T-cell (primary cell): ENCODE results near the gene FOXR1. TPM values are rescaled to one million over a fixed set of nuclear protein-coding genes. Genes with fewer than 3 reads are reported as not detected.
"Not testable (repeated sequence)": the region's sequence is repeated elsewhere in the genome, so short reads cannot be mapped to it uniquely, and the experiment has no call there.

Source experiments
- ATAC-seq, 4 experiments: fragments of 200-7000 bp in 3 of 4; fragments of 150-1000 bp in 1 of 4; cut with Tn5 transposase; replicated peaks in 1 of 4; 1 replicate in 3 of 4; 2 replicates in 1 of 4; pipeline ENCODE4 v1.10.0; 2021; ENCODE audit warnings: moderate library complexity in 3 of 4, mild to moderate bottlenecking in 2 of 4, moderate number of reproducible peaks in 1 of 4
- CTCF ChIA-PET, 2 donors: fragments of 300-600 bp; sonication (Branson Sonifier 250); formaldehyde crosslinking; loops; one replicate each; lab custom pipeline; 2022; ENCODE audit warnings: antibody characterized with exemption in 2 of 2; lab: Charles Lee
- POLR2A ChIA-PET, 2 donors: fragments of 300-600 bp; sonication (Branson Sonifier 250); formaldehyde crosslinking; loops; one replicate each; lab custom pipeline; 2022; ENCODE audit warnings: antibody characterized with exemption in 2 of 2; lab: Charles Lee
- DNase-seq, 35 experiments: peaks; one replicate each; pipeline versions ENCODE4 v3.0.0 to v3.0.0-alpha.2; 2013 to 2023
- H3K27ac ChIP-seq: one replicate; pipeline ENCODE4 v1.5.1; 2013; ENCODE audit warnings: low read length
- H3K27me3 ChIP-seq, 2 experiments: replicated peaks in 1 of 2; 1 replicate in 1 of 2; 2 replicates in 1 of 2; pipeline versions ENCODE4 v1.6.1 to v1.7.0; 2013; ENCODE audit warnings: low read length in 1 of 2, mixed read lengths in 1 of 2; ENCODE audit not compliant: control insufficient read depth in 2 of 2, insufficient read depth in 2 of 2; ENCODE audit errors: extremely low read depth in 1 of 2
- H3K36me3 ChIP-seq, 2 donors: 1 replicate in 1 of 2; 2 replicates in 1 of 2; pipeline versions ENCODE4 v1.6.1 to v1.7.0; 2013; ENCODE audit warnings: low read length in 1 of 2; ENCODE audit not compliant: control insufficient read depth in 2 of 2, insufficient read depth in 1 of 2; ENCODE audit errors: extremely low read depth in 1 of 2
- H3K4me1 ChIP-seq, 2 experiments: 1 replicate in 1 of 2; 2 replicates in 1 of 2; pipeline versions ENCODE4 v1.6.1 to v1.7.0; 2013; ENCODE audit warnings: low read length in 2 of 2, mixed read lengths in 1 of 2; ENCODE audit not compliant: insufficient read depth in 2 of 2, control insufficient read depth in 1 of 2; ENCODE audit errors: extremely low read depth in 1 of 2
- H3K4me3 ChIP-seq, 2 donors: 1 replicate in 1 of 2; 2 replicates in 1 of 2; pipeline versions ENCODE4 v1.5.1 to v1.7.0; 2013; ENCODE audit warnings: mild to moderate bottlenecking in 2 of 2, low read length in 1 of 2, moderate library complexity in 1 of 2; ENCODE audit not compliant: control insufficient read depth in 1 of 2; ENCODE audit errors: extremely low read depth in 1 of 2
- H3K9me3 ChIP-seq: 2 replicates; pipeline ENCODE4 v1.7.0; 2013
- H3K27ac Mint-ChIP-seq, 2 donors: one replicate each; pipeline ENCODE4 v1.8.0; 2020 to 2021; ENCODE audit warnings: mild to moderate bottlenecking in 2 of 2, mixed read lengths in 2 of 2
- H3K27me3 Mint-ChIP-seq, 2 donors: one replicate each; pipeline ENCODE4 v1.8.0; 2021 to 2022; ENCODE audit warnings: mixed read lengths in 2 of 2
- H3K36me3 Mint-ChIP-seq: one replicate; pipeline ENCODE4 v1.8.0; 2021; ENCODE audit warnings: mixed read lengths
- H3K4me1 Mint-ChIP-seq, 3 donors: one replicate each; pipeline ENCODE4 v1.8.0; 2020 to 2022; ENCODE audit warnings: mixed read lengths in 3 of 3, mild to moderate bottlenecking in 1 of 3
- H3K4me3 Mint-ChIP-seq, 3 donors: one replicate each; pipeline ENCODE4 v1.8.0; 2020 to 2022; ENCODE audit warnings: mild to moderate bottlenecking in 3 of 3, mixed read lengths in 3 of 3, moderate library complexity in 3 of 3
- H3K9me3 Mint-ChIP-seq, 3 donors: one replicate each; pipeline ENCODE4 v1.8.0; 2020 to 2022; ENCODE audit warnings: mixed read lengths in 3 of 3
- WGBS: methylation state at CpG from one replicate; pipeline ENCODE4 v1.1.5; 2013; ENCODE audit warnings: missing lambda C conversion rate; ENCODE audit not compliant: insufficient coverage; 5-methylcytosine and 5-hydroxymethylcytosine counted together
- total RNA-seq, 35 experiments: library from RNA in 6 of 35; stranded (reverse) in 6 of 35; fragments of 120-200 nt in 1 of 35; gene quantifications; one replicate each; pipeline versions ENCODE4 v1.2.1 to v1.2.4 and lab custom pipeline; 2013 to 2026

Gene FOXR1
- total RNA-seq, 5 donors from 2014 or later (not counting 1 experiment from before 2014, with no cell fraction given) = not detected

DNA sequence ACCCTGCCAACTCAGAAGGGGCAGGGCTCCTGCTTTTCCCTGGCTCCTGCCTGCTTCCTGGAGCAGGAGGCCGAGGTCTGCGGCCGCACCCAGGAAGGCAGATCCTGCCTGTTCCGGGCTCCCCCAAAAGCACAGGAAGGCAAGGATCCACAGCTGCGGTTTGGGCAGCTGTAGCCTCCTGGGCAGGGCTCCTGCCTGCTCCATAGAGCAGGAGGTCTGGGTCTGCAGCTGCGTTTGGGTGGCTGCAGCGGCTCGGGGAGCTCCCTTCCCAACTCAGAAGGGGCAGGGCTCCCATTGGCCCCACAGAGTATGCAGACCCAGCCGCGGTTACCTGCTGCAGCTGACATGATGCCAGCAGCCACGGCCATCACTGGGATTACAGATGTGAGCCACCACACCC, 10.0 kb upstream of the FOXR1 start:
- H3K27me3 ChIP-seq = peaks cover 0 to 23% of the 10 kb centered on the region in 2 experiments
- H3K9me3 ChIP-seq = no peaks in the 10 kb centered on the region
- Mint-ChIP-seq H3K36me3 (no peaks in the 10 kb centered on the region), H3K4me1 (peaks cover under 1 to 6% (median 1%) of the 10 kb centered on the region in 3 donors), H3K27ac (no peak overlapping the region), H3K27me3 (peaks cover 0 to under 1% of the 10 kb centered on the region in 2 donors), H3K9me3 (no peaks in the 10 kb centered on the region), H3K4me3 (no peak overlapping the region)
- POLR2A ChIA-PET = no interaction called here
- no peak overlapping the region for H3K4me3 ChIP-seq
- no peaks in the 10 kb centered on the region for H3K36me3 ChIP-seq
- no peak for ATAC-seq
- DNase-seq = no peak
- WGBS = 68% methylated on average over 11 of the region's 11 CpGs
- H3K27ac ChIP-seq = no peak overlapping the region
- H3K4me1 ChIP-seq = peaks cover 0 to 3% of the 10 kb centered on the region in 2 experiments
- CTCF ChIA-PET = no interaction called here

GRCh38 chr11:118969508-118969907, 2.1 kb upstream of the FOXR1 start:
- H3K9me3 ChIP-seq, H3K9me3 Mint-ChIP-seq, POLR2A ChIA-PET, H3K4me3 ChIP-seq, H3K36me3 Mint-ChIP-seq, CTCF ChIA-PET, H3K27ac ChIP-seq, H3K4me1 Mint-ChIP-seq, H3K4me3 Mint-ChIP-seq, ATAC-seq, H3K4me1 ChIP-seq, H3K27ac Mint-ChIP-seq, H3K36me3 ChIP-seq, DNase-seq: not testable (repeated sequence)
- no CpG with 5 or more reads among the region's 2 CpGs for WGBS
- peaks cover 10 to 11% of the 10 kb centered on the region in 2 donors for H3K27me3 Mint-ChIP-seq
- peaks cover 0 to 19% of the 10 kb centered on the region in 2 experiments for H3K27me3 ChIP-seq

DNA sequence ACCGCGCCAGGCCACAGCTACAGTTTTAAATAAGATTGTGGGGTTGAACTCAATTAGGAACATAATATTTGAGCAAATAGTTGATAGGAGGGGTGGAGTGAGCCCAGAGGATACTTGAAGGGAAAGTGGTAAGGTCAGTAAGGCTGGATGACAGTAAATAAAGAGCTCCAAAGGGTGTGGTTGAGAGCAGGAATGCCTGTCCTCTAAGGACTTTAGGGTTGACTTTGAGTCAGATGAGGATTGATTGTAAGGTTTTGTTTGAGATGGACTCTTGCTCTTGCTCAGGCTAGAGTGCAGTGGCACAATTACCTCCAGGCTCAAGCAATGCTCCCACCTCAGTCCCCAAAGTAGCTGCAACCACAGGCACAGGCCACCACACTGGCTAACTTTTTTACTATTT, 2.4 kb downstream of the FOXR1 start:
- no peak for ATAC-seq
- POLR2A ChIA-PET = no interaction called here

DNA sequence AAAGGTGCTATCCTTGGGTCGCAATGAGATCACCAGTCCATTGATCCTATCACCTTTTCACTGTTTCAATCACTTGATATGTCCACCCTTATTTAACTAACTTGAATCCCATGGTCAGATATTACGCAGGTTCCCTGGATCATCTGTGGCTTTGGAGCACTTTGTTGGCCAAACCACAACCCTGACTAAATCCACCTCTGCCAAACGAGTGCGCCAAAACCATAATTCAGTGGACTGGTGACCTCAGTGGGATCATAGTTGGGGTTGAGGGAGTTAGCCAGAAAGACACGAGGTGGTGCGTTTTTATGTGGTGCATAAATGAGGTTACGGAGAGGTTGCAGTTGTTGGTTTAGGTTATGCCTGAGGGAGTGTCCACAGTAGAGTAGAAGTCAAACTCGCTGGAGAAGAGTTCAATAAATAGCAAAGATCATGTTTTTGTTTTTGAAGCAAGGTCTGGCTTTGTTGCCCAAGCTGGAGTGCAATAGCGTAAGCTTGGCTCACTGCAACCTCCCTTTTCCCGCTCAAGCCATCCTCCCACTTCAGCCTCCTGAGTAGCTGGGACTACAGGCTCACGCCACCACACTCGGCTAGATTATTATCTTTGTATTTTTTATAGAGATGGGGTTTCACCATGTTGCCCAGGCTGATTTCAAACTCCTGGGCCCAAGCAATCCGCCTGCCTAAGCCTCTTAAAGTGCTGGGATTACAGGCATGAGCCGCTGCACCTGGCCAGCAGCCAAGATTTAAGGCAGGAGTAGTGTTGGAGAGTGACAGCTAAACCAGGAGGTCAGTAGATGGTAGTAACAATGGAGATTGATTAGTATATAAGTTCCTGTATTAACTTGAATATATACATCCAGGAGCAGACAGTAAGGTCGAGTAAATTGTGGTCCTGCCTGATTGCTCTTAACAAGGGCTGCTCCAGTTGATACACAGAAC, 4.5 kb downstream of the FOXR1 start:
- peaks cover 0 to 34% of the 10 kb centered on the region in 2 experiments for H3K27me3 ChIP-seq
- no peaks in the 10 kb centered on the region for H3K9me3 Mint-ChIP-seq
- no peak overlapping the region for H3K4me3 Mint-ChIP-seq
- no peak overlapping the region for H3K27ac Mint-ChIP-seq
- POLR2A ChIA-PET = interaction anchor here in 1 of 2 donors (0.8 kb wide), 1 partner anchor 9 kb away, joined by 3 read pairs; no protein-coding TSS in a partner anchor
- no peak for DNase-seq
- no peak for ATAC-seq
- no peaks in the 10 kb centered on the region for H3K9me3 ChIP-seq
- no peaks in the 10 kb centered on the region for H3K36me3 ChIP-seq
- CTCF ChIA-PET = no interaction called here
- WGBS = 82% methylated on average over 5 of the region's 15 CpGs
- no peaks in the 10 kb centered on the region for H3K36me3 Mint-ChIP-seq
- H3K4me1 ChIP-seq = no peaks in the 10 kb centered on the region
- H3K27ac ChIP-seq = no peak overlapping the region
- H3K4me3 ChIP-seq = no peak overlapping the region
- H3K4me1 Mint-ChIP-seq = no peaks in the 10 kb centered on the region
- H3K27me3 Mint-ChIP-seq = peaks cover 14 to 33% of the 10 kb centered on the region in 2 donors

More for the DNA sequence above, 2.4 kb downstream of the FOXR1 start:
- H3K27ac ChIP-seq = no peak overlapping the region
- Mint-ChIP-seq H3K27me3 (peaks cover 18 to 30% of the 10 kb centered on the region in 2 donors), H3K4me3 (no peak overlapping the region), H3K9me3 (no peaks in the 10 kb centered on the region), H3K36me3 (no peaks in the 10 kb centered on the region), H3K27ac (no peak overlapping the region), H3K4me1 (no peaks in the 10 kb centered on the region)
- H3K27me3 ChIP-seq = peaks cover 0 to 32% of the 10 kb centered on the region in 2 experiments
- no peaks in the 10 kb centered on the region for H3K9me3 ChIP-seq
- CTCF ChIA-PET = no interaction called here
- no CpG with 5 or more reads among the region's 2 CpGs for WGBS
- H3K36me3 ChIP-seq = no peaks in the 10 kb centered on the region
- no peak for DNase-seq
- no peak overlapping the region for H3K4me3 ChIP-seq
- no peaks in the 10 kb centered on the region for H3K4me1 ChIP-seq

- Mint-ChIP-seq H3K36me3 (no peaks in the 10 kb centered on the region), H3K27me3 (peaks cover 8 to 22% of the 10 kb centered on the region in 2 donors), H3K9me3 (no peaks in the 10 kb centered on the region), H3K27ac (no peak overlapping the region), H3K4me3 (no peak overlapping the region), H3K4me1 (no peaks in the 10 kb centered on the region)
- CTCF ChIA-PET = interaction anchor here in 1 of 2 donors (0.6 kb wide), 1 partner anchor 338 kb away, joined by 6 read pairs; no protein-coding TSS in a partner anchor
- no peak for ATAC-seq
- peaks cover 0 to 25% of the 10 kb centered on the region in 2 experiments for H3K27me3 ChIP-seq
- no peaks in the 10 kb centered on the region for H3K36me3 ChIP-seq
- DNase-seq = peak in 1 of 35 experiments; percentile 12
- no peaks in the 10 kb centered on the region for H3K9me3 ChIP-seq
- WGBS = no CpG with 5 or more reads among the region's 9 CpGs
- no peaks in the 10 kb centered on the region for H3K4me1 ChIP-seq
- POLR2A ChIA-PET = no interaction called here
- H3K4me3 ChIP-seq = no peak overlapping the region
- no peak overlapping the region for H3K27ac ChIP-seq
Measured at GRCh38 chr11:118979434-118979833, 7.9 kb downstream of the FOXR1 start.

- Mint-ChIP-seq H3K4me1 (no peaks in the 10 kb centered on the region), H3K27ac (no peak overlapping the region), H3K4me3 (no peak overlapping the region), H3K9me3 (no peaks in the 10 kb centered on the region), H3K36me3 (no peaks in the 10 kb centered on the region), H3K27me3 (peaks cover 4 to 18% of the 10 kb centered on the region in 2 donors)
- DNase-seq (no peak), ATAC-seq (no peak)
- ChIA-PET CTCF (no interaction called here), POLR2A (interaction anchor here in 1 of 2 donors (0.5 kb wide), 1 partner anchor 119 kb away, joined by 9 read pairs; no protein-coding TSS in a partner anchor)
- no peak overlapping the region for H3K27ac ChIP-seq
- no peaks in the 10 kb centered on the region for H3K4me1 ChIP-seq
- no peak overlapping the region for H3K4me3 ChIP-seq
- 75% methylated on average over 17 of the region's 21 CpGs for WGBS
- no peaks in the 10 kb centered on the region for H3K9me3 ChIP-seq
- no peaks in the 10 kb centered on the region for H3K36me3 ChIP-seq
- peaks cover 0 to 23% of the 10 kb centered on the region in 2 experiments for H3K27me3 ChIP-seq
Measured at GRCh38 chr11:118980191-118980881, 8.8 kb downstream of the FOXR1 start.
